DND-41 (cell line): Measurements from ENCODE around the gene POU2AF1.

Experiments
- EZH2 ChIP-seq: IDR thresholded peaks from 3 replicates; pipeline ENCODE4 v1.6.1; 2012; ENCODE audit warnings: borderline replicate concordance, low read depth, mild to moderate bottlenecking, moderate library complexity, low read length, inconsistent platforms; ENCODE audit not compliant: severe bottlenecking
- TF ChIP-seq, protein P1 (sequence below): IDR thresholded peaks from 2 replicates; pipeline ENCODE4 v1.5.1; 2012; ENCODE audit warnings: borderline replicate concordance, low read length, moderate library complexity, mild to moderate bottlenecking; ENCODE audit not compliant: poor library complexity, severe bottlenecking; ENCODE audit errors: extremely low read depth

DNA sequence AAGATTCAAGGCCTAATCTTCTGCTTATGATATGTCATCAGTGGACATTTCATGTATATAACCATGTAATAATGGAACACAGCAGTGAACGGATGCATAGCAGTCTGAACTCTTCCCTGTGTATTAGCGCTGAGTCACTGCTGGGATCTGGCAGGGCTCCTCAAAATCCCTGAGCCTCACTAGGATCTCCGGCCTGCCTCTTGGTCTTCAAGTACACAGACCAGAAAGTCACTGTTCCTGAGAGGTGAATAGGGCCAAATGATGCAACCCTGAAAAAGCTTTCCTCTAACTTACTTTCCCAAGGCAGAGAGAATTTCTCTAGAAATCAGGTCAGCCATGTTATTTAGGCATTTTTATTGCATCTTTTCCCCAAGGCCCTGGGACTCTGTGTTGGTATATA is 35.0 kb downstream of the POU2AF1 start:
- TF ChIP-seq, protein P1, sequence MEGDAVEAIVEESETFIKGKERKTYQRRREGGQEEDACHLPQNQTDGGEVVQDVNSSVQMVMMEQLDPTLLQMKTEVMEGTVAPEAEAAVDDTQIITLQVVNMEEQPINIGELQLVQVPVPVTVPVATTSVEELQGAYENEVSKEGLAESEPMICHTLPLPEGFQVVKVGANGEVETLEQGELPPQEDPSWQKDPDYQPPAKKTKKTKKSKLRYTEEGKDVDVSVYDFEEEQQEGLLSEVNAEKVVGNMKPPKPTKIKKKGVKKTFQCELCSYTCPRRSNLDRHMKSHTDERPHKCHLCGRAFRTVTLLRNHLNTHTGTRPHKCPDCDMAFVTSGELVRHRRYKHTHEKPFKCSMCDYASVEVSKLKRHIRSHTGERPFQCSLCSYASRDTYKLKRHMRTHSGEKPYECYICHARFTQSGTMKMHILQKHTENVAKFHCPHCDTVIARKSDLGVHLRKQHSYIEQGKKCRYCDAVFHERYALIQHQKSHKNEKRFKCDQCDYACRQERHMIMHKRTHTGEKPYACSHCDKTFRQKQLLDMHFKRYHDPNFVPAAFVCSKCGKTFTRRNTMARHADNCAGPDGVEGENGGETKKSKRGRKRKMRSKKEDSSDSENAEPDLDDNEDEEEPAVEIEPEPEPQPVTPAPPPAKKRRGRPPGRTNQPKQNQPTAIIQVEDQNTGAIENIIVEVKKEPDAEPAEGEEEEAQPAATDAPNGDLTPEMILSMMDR = no peak
- no peak for TF ChIP-seq EZH2
